ENCODE results near the gene VGF. TPM values are rescaled to one million over a fixed set of nuclear protein-coding genes. Genes with fewer than 3 reads are reported as not detected.

VGF gene
- total RNA-seq, 1 donor from 2014 or later, result 51.8 TPM

DNA sequence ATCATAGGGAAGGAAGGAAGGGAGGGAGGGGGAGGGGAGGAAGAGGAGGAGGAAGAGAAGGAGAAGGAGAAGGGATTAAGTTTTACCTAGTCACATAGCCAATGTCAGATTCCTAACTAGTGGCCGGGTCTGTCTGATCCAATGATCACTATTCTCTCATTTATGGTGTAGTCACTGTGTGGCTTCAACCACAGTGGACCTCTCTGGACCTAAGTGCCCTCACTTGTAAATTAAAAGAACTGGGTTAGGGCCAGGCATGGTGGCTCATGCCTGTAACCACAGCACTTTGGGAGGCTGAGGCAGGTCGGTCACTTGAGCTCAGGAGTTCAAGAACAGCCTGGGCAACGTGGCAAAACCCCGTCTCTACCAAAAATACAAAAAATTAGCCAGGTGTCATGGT, 45.1 kb downstream of the VGF start:
- H3K79me2 ChIP-seq (ENCODE audit: insufficient read depth, low read length), result peaks cover 8% of the 10 kb centered on the region
- Mint-ChIP-seq H3K36me3 (ENCODE audit: low read depth, unreplicated experiment) (peaks cover 1% of the 10 kb centered on the region), H3K27me3 (ENCODE audit: low read depth, unreplicated experiment) (no peaks in the 10 kb centered on the region), H3K9me3 (ENCODE audit: unreplicated experiment) (peaks cover 4% of the 10 kb centered on the region), H3K27ac (ENCODE audit: unreplicated experiment) (no peak overlapping the region), H3K4me1 (ENCODE audit: low read depth, unreplicated experiment) (peaks cover 47% of the 10 kb centered on the region), H3K4me3 (ENCODE audit: unreplicated experiment) (no peak overlapping the region)
- no peaks in the 10 kb centered on the region for H4K20me1 ChIP-seq (ENCODE audit: insufficient read depth, low read length)
- H2AFZ ChIP-seq (ENCODE audit: low read depth, low read length), result no peak overlapping the region
- peak overlapping the region; percentile 58 for H3K4me2 ChIP-seq (ENCODE audit: low read length)
- DNase-seq (ENCODE audit: low read depth) (no peak), FAIRE-seq (no peak)
- no peaks in the 10 kb centered on the region for H3K9me3 ChIP-seq (ENCODE audit: insufficient read depth, low read depth, low read length)
- H3K4me1 ChIP-seq (ENCODE audit: insufficient read depth, low read length), result peaks cover 69% of the 10 kb centered on the region
- no peak for TF ChIP-seq EZH2 (IDR thresholded peaks at IDR 0.05; ENCODE audit: insufficient read depth, low read length)
- TF ChIP-seq, protein P1, sequence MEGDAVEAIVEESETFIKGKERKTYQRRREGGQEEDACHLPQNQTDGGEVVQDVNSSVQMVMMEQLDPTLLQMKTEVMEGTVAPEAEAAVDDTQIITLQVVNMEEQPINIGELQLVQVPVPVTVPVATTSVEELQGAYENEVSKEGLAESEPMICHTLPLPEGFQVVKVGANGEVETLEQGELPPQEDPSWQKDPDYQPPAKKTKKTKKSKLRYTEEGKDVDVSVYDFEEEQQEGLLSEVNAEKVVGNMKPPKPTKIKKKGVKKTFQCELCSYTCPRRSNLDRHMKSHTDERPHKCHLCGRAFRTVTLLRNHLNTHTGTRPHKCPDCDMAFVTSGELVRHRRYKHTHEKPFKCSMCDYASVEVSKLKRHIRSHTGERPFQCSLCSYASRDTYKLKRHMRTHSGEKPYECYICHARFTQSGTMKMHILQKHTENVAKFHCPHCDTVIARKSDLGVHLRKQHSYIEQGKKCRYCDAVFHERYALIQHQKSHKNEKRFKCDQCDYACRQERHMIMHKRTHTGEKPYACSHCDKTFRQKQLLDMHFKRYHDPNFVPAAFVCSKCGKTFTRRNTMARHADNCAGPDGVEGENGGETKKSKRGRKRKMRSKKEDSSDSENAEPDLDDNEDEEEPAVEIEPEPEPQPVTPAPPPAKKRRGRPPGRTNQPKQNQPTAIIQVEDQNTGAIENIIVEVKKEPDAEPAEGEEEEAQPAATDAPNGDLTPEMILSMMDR (IDR thresholded peaks at IDR 0.05; ENCODE audit: insufficient read depth, low read depth, low read length), result no peak
- no peak overlapping the region for H3K4me3 ChIP-seq (ENCODE audit: insufficient read depth, low read depth, low read length)
- peak overlapping the region; percentile 69 for H3K9ac ChIP-seq (ENCODE audit: low read length)
- H3K27ac ChIP-seq (ENCODE audit: low read depth, low read length), result peak overlapping the region; percentile 99
- no peaks in the 10 kb centered on the region for H3K36me3 ChIP-seq (ENCODE audit: insufficient read depth, low read length)
- no peaks in the 10 kb centered on the region for H3K27me3 ChIP-seq (ENCODE audit: insufficient read depth, low read length)

DNA sequence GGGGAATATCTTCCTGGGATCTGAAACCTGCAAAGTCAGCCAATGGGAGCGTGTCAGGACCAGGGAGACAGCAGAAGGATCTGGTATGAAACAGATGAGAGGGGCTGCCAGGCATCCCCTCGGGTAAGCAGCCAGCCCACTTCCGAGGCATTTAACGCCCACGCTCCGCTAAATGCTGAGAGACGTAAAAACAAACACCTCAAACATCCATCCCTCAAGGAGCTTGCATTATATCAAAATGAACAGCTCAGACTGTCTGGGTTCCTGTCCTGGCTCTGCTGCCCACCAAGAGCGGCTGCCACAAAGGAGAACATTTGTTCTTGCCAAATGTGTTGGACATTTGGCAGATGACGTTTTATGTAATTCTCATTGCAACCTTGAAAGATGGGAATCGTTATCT, 45.5 kb downstream of the VGF start:
- Histone ChIP-seq H3K27ac (ENCODE audit: low read depth, low read length) (peak overlapping the region; percentile 99), H3K36me3 (ENCODE audit: insufficient read depth, low read length) (no peaks in the 10 kb centered on the region), H4K20me1 (ENCODE audit: insufficient read depth, low read length) (no peaks in the 10 kb centered on the region), H3K9ac (ENCODE audit: low read length) (peak overlapping the region; percentile 69), H3K4me3 (ENCODE audit: insufficient read depth, low read depth, low read length) (no peak overlapping the region), H3K27me3 (ENCODE audit: insufficient read depth, low read length) (no peaks in the 10 kb centered on the region), H2AFZ (ENCODE audit: low read depth, low read length) (no peak overlapping the region), H3K79me2 (ENCODE audit: insufficient read depth, low read length) (peaks cover 7% of the 10 kb centered on the region), H3K9me3 (ENCODE audit: insufficient read depth, low read depth, low read length) (no peaks in the 10 kb centered on the region), H3K4me2 (ENCODE audit: low read length) (peak overlapping the region; percentile 58), H3K4me1 (ENCODE audit: insufficient read depth, low read length) (peaks cover 66% of the 10 kb centered on the region)
- Mint-ChIP-seq H3K27me3 (ENCODE audit: low read depth, unreplicated experiment) (no peaks in the 10 kb centered on the region), H3K36me3 (ENCODE audit: low read depth, unreplicated experiment) (peaks cover under 1% of the 10 kb centered on the region), H3K4me3 (ENCODE audit: unreplicated experiment) (peak overlapping the region; percentile 9), H3K9me3 (ENCODE audit: unreplicated experiment) (peaks cover 4% of the 10 kb centered on the region), H3K27ac (ENCODE audit: unreplicated experiment) (peak overlapping the region; percentile 47), H3K4me1 (ENCODE audit: low read depth, unreplicated experiment) (peaks cover 45% of the 10 kb centered on the region)
- FAIRE-seq (no peak), DNase-seq (ENCODE audit: low read depth) (peak; percentile 86)
- TF ChIP-seq, protein P1 (IDR thresholded peaks at IDR 0.05; ENCODE audit: insufficient read depth, low read depth, low read length), result no peak
- TF ChIP-seq EZH2 (IDR thresholded peaks at IDR 0.05; ENCODE audit: insufficient read depth, low read length), result no peak

DNA sequence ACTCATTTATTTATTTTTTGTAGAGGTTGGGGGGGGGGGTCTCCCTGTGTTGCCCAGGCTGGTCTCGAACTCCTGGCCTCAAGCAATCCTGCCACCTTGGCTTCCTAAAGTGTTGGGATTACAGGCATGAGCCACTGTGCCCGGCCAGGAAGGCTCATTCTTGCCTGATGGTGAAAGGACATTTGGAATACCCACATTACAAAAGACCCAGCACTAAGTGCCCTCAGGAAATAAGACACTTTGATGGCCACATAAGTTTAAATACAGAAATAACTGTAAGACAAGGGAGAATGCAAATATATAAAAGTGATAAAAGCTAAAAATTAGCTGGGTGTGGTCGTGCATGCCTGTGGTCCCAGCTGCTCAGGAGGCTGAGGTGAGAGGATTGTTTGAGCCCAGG, 46.5 kb downstream of the VGF start:
- Histone ChIP-seq H3K9ac (ENCODE audit: low read length) (peak overlapping the region; percentile 51), H2AFZ (ENCODE audit: low read depth, low read length) (no peak overlapping the region), H3K4me3 (ENCODE audit: insufficient read depth, low read depth, low read length) (no peak overlapping the region), H3K27ac (ENCODE audit: low read depth, low read length) (peak overlapping the region; percentile 99), H3K4me2 (ENCODE audit: low read length) (no peak overlapping the region), H3K9me3 (ENCODE audit: insufficient read depth, low read depth, low read length) (no peaks in the 10 kb centered on the region), H3K4me1 (ENCODE audit: insufficient read depth, low read length) (peaks cover 67% of the 10 kb centered on the region), H3K27me3 (ENCODE audit: insufficient read depth, low read length) (no peaks in the 10 kb centered on the region), H3K36me3 (ENCODE audit: insufficient read depth, low read length) (no peaks in the 10 kb centered on the region), H4K20me1 (ENCODE audit: insufficient read depth, low read length) (no peaks in the 10 kb centered on the region), H3K79me2 (ENCODE audit: insufficient read depth, low read length) (peaks cover 7% of the 10 kb centered on the region)
- Mint-ChIP-seq H3K4me1 (ENCODE audit: low read depth, unreplicated experiment) (peaks cover 45% of the 10 kb centered on the region), H3K27ac (ENCODE audit: unreplicated experiment) (peak overlapping the region; percentile 16), H3K36me3 (ENCODE audit: low read depth, unreplicated experiment) (no peaks in the 10 kb centered on the region), H3K4me3 (ENCODE audit: unreplicated experiment) (no peak overlapping the region), H3K27me3 (ENCODE audit: low read depth, unreplicated experiment) (no peaks in the 10 kb centered on the region), H3K9me3 (ENCODE audit: unreplicated experiment) (peaks cover 4% of the 10 kb centered on the region)
- no peak for TF ChIP-seq EZH2 (IDR thresholded peaks at IDR 0.05; ENCODE audit: insufficient read depth, low read length)
- TF ChIP-seq, protein P1 (IDR thresholded peaks at IDR 0.05; ENCODE audit: insufficient read depth, low read depth, low read length), result no peak
- FAIRE-seq, result no peak
- DNase-seq (ENCODE audit: low read depth), result no peak

Data from astrocyte (in vitro differentiated cells and primary cell).